ENCODE measurements around the gene KRT23.

The KRT23 gene

GRCh38 chr17:40935624-40936023 lies 1.8 kb downstream of the KRT23 start:
- H3F3A ChIP-seq (ENCODE audit: control insufficient read depth, insufficient read depth) = no peaks in the 10 kb centered on the region
- peaks cover 5% of the 10 kb centered on the region; the same call in 1 of the 2 replicates for H3K27me3 ChIP-seq (ENCODE audit: control insufficient read depth, low read length)
- no peak overlapping the region for H3K4me2 ChIP-seq (ENCODE audit: low read length)
- no peak overlapping the region for H3K27ac ChIP-seq (ENCODE audit: low read depth, low read length)
- no peaks in the 10 kb centered on the region for H3K36me3 ChIP-seq (ENCODE audit: control insufficient read depth, low read length)
- TF ChIP-seq EZH2phosphoT487 (IDR thresholded peaks at IDR 0.05; ENCODE audit: borderline replicate concordance, low read length) = no peak
- TF ChIP-seq CTCF (IDR thresholded peaks at IDR 0.05; ENCODE audit: low read depth, low read length, poor library complexity, severe bottlenecking) = no peak
- H3K4me1 ChIP-seq (ENCODE audit: control insufficient read depth, low read length) = no peaks in the 10 kb centered on the region
- H3K9me2 ChIP-seq (replicated peaks; ENCODE audit: control insufficient read depth, low read length) = no peaks in the 10 kb centered on the region
- H3K9me3 ChIP-seq (ENCODE audit: control insufficient read depth, insufficient read depth, low read length) = no peaks in the 10 kb centered on the region
- no peaks in the 10 kb centered on the region for H4K20me1 ChIP-seq (ENCODE audit: control insufficient read depth, insufficient read depth, low read depth, low read length)
- no peaks in the 10 kb centered on the region for H3K79me2 ChIP-seq (ENCODE audit: control insufficient read depth, low read length)
- H3K4me3 ChIP-seq (ENCODE audit: low read length) = no peak overlapping the region

- Histone ChIP-seq H3K79me2 (ENCODE audit: control insufficient read depth, low read length) (no peaks in the 10 kb centered on the region), H3K4me1 (ENCODE audit: control insufficient read depth, low read length) (no peaks in the 10 kb centered on the region), H3K9me2 (replicated peaks; ENCODE audit: control insufficient read depth, low read length) (no peaks in the 10 kb centered on the region), H3K27me3 (ENCODE audit: control insufficient read depth, low read length) (peaks cover 5% of the 10 kb centered on the region; the same call in 1 of the 2 replicates), H3K4me2 (ENCODE audit: low read length) (no peak overlapping the region), H3K4me3 (ENCODE audit: low read length) (no peak overlapping the region), H4K20me1 (ENCODE audit: control insufficient read depth, insufficient read depth, low read depth, low read length) (no peaks in the 10 kb centered on the region), H3K36me3 (ENCODE audit: control insufficient read depth, low read length) (no peaks in the 10 kb centered on the region), H3F3A (ENCODE audit: control insufficient read depth, insufficient read depth) (no peaks in the 10 kb centered on the region), H3K9me3 (ENCODE audit: control insufficient read depth, insufficient read depth, low read length) (no peaks in the 10 kb centered on the region), H3K27ac (ENCODE audit: low read depth, low read length) (no peak overlapping the region)
- TF ChIP-seq EZH2phosphoT487 (IDR thresholded peaks at IDR 0.05; ENCODE audit: borderline replicate concordance, low read length) (no peak), CTCF (IDR thresholded peaks at IDR 0.05; ENCODE audit: low read depth, low read length, poor library complexity, severe bottlenecking) (no peak)
Measured at GRCh38 chr17:40932608-40933007, 4.8 kb downstream of the KRT23 start.

GRCh38 chr17:40931311-40931710 lies 6.1 kb downstream of the KRT23 start:
- no peaks in the 10 kb centered on the region for H3K9me3 ChIP-seq (ENCODE audit: control insufficient read depth, insufficient read depth, low read length)
- H4K20me1 ChIP-seq (ENCODE audit: control insufficient read depth, insufficient read depth, low read depth, low read length) = no peaks in the 10 kb centered on the region
- TF ChIP-seq EZH2phosphoT487 (IDR thresholded peaks at IDR 0.05; ENCODE audit: borderline replicate concordance, low read length) = no peak
- no peak for TF ChIP-seq CTCF (IDR thresholded peaks at IDR 0.05; ENCODE audit: low read depth, low read length, poor library complexity, severe bottlenecking)
- H3F3A ChIP-seq (ENCODE audit: control insufficient read depth, insufficient read depth) = no peaks in the 10 kb centered on the region
- H3K4me1 ChIP-seq (ENCODE audit: control insufficient read depth, low read length) = no peaks in the 10 kb centered on the region
- no peaks in the 10 kb centered on the region for H3K9me2 ChIP-seq (replicated peaks; ENCODE audit: control insufficient read depth, low read length)
- H3K4me2 ChIP-seq (ENCODE audit: low read length) = no peak overlapping the region
- H3K79me2 ChIP-seq (ENCODE audit: control insufficient read depth, low read length) = no peaks in the 10 kb centered on the region
- H3K36me3 ChIP-seq (ENCODE audit: control insufficient read depth, low read length) = no peaks in the 10 kb centered on the region
- H3K4me3 ChIP-seq (ENCODE audit: low read length) = no peak overlapping the region
- no peak overlapping the region for H3K27ac ChIP-seq (ENCODE audit: low read depth, low read length)
- H3K27me3 ChIP-seq (ENCODE audit: control insufficient read depth, low read length) = peaks cover 7% of the 10 kb centered on the region; the same call in 1 of the 2 replicates

Measured in DOHH2 (cell line).